GM21526 (cell line): ENCODE measurements around the gene NCAPH2.
"Not testable (repeated sequence)": the region's sequence is repeated elsewhere in the genome, so short reads cannot be mapped to it uniquely, and the experiment has no call there.

Experiments used
- ATAC-seq: cut with Tn5 transposase; IDR thresholded peaks from one replicate; pipeline ENCODE4 v1.9.1; 2021; ENCODE audit warnings: moderate library complexity; ENCODE audit not compliant: unreplicated experiment, low FRiP score

NCAPH2 gene

DNA sequence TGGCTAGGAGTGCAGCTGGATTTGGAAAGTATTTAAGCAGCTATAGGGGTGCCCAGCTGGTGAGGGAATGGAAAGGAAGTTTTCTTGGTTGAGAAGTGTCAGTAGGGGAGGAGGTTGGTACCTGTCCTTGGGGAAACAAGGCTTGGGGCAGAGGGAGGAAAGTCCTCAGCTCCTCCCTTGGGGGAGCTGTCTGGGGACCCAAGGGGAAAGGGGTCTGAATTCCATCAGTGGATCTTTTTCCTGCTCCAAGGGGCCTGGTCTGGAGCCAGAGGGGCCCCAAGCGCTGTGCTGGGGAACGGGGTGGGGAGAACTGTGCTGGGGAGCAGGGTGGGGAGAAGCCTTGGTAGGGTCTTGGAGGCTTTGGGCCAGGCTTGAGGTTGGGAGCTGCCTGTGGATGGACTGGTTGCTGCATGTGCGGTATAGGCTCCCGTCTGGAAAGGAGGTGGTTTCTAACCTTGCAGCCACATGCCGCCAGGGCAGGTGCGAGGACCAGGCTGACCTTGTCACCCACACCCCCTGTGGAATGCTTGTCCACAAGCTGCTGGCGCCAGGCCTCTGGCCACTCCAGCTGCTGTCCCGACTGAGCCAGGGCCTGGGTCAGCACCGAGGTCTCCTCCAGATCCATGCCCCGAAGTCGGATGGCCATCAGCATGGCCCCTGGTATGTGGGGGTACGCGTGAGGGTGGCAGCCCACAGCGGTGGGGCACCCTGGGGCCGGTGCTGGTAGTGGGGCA is 20.8 kb downstream of the NCAPH2 start:
- ATAC-seq: no peak

DNA sequence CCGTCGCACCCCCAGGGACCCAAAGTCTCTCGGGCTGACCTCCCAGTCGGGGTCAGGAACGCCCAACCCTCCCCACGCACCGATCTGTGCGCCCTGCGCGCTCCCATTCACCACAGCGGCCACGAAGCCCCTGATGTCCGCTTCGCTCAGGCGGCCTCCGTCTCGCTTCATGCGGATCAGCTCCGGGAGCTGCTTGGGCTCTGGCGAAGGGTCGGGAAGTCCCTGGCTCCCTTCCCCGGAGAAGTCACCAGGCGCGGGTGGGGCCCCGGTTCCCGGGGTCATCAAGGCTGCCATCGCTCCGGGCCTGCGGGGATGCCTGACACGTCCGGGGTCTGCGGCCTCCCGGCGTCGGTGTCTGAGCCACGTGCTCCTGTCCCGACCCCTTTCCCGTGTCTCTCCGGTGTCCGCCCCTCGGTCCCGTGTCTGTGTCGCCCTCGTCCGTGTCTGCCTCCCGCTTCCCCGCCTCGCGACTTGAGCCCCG is 21.4 kb downstream of the NCAPH2 start:
- ATAC-seq: no peak

DNA sequence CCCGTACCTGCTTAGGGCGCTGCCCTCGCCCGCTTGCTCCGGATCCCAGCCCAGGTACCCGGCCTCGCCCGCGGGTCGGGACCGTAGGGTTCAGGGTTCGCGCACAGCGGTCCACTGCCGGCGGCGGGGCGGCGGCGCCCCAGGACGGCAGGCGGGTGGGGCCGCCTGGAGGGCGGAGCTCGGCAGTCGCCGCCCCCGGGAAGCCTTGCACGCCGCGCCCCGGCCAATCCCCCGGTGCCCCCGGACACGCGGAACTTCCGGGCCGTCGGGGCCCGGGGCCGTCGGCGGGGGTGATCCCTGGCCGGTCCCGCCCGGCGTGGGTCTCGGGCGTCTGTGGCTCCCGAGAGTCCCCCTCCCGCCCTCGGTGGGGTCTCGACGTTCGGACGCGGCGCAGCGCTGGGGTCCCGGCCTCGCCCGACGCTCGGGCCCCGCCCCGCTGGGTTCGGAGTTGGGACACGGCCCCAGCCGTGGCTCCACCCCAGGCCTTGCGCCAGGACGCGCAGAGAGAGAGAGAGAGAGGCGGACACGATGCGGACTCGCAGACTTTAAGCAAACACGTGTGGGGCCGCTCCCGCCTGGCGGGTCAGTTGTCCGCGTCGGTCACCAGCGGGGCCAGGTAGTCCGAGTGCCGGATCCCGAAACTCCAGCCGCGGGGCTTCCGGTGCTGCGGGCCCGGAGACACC is 22.0 kb downstream of the NCAPH2 start, which contains the start of gene TYMP:
TYMP (minus strand) TSS at position 116 of the 683 bp plus-strand sequence. CDS start 303 bp downstream, outside the sequence.
- no peak for ATAC-seq

DNA sequence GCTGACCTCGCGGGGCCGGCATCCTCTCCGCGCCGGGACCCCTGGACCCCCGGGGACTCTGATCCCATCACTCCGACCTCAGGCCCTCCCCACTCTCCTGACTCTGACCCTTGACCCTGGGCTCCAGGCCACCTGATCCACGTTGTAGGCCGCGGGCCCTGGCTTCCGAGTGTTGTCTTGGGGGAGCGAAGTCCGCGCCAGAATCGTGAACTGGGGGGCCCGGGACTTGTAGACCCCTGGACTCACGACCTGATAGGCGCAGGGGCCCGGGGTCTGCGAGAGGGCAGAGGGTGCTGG is 22.5 kb downstream of the NCAPH2 start:
- ATAC-seq: no peak

DNA sequence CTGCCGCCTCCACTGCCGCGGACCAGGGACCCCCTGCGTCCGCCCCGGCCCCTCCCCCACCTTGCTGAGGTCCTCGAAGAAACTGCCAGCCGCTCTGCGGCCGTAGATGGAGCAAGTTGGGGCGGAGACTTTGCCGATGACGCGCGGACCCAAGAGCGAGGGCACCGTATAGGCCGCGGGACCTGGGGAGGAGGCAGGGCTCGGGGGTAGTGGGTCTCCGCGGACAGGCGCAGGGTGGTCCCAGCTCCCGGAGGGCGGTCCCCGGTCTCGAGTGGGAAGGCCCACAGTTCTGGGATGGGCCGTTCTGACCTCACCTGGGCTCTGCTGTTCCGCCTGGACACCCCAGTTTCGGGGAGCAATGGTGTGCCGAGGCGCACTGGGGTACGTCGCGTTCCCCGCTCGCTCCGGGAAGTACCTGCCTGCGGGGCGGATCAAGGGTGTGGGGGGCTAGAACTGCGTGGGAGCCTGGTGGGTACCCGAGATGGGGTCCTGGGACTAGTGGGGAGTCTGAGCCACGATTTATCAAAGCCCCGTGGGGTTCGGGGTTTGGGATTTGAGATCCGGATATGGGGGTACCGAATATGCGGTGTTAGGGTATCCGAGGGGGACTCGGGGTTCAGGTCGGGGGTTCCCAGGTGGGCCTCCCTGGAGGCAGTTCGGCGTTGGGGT is 23.0 kb downstream of the NCAPH2 start:
- no peak for ATAC-seq

DNA sequence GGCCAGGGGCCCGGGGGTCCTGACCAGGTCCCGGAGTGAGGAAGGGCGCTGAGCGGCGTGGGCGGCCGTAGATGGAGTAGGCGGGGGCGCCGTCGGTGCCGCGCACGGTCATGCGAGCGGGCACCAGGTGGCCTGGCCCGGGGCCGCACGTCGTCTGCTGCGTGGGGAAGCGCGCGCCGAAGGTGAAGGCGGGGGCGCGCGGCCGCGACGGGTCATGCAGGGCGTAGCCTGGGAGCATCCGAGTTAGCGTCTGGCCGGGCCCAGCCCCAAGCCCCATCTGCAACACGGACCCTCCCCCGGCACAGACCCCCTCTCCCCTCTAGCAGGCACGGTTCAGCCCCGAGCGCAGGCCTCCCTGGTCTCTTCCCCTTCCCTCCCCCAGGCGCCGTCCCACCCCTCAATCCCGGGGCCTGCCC is 23.5 kb downstream of the NCAPH2 start:
- ATAC-seq: no peak

DNA sequence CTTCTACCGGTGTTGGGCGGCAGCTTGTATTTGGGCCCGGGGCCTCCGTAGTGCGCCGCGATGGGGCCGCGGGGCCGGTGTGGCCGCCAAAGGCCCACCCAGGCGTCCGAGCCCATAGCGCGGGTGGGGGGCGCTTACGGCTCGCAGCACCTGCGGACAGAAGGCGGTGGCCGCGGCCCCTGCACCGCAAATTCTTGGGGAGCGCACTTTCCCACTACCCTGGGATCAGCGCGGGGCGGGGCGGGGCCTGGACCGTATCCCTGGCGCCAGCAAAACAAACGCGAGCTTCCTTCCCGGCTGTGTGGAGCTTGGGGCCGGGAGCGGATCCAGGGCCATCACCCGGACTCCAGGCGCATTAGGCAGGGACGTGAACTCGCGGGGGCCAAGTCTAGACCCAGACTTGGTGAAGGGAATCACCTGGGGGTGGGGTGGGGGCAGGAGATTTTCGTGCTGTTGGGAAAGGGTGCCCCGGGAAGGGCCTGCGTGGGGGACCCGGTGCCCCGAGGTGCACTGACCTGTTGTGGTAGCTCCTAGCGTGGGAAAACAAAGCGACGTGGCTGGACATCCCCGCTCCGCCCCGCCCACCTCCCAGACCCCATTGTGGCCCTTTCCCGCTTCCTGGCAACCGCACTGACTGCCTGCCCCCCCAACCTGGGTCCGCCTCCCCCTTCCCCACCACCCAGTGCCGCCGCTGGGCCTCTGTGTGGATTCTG is 24.1 kb downstream of the NCAPH2 start:
- ATAC-seq: no peak

DNA sequence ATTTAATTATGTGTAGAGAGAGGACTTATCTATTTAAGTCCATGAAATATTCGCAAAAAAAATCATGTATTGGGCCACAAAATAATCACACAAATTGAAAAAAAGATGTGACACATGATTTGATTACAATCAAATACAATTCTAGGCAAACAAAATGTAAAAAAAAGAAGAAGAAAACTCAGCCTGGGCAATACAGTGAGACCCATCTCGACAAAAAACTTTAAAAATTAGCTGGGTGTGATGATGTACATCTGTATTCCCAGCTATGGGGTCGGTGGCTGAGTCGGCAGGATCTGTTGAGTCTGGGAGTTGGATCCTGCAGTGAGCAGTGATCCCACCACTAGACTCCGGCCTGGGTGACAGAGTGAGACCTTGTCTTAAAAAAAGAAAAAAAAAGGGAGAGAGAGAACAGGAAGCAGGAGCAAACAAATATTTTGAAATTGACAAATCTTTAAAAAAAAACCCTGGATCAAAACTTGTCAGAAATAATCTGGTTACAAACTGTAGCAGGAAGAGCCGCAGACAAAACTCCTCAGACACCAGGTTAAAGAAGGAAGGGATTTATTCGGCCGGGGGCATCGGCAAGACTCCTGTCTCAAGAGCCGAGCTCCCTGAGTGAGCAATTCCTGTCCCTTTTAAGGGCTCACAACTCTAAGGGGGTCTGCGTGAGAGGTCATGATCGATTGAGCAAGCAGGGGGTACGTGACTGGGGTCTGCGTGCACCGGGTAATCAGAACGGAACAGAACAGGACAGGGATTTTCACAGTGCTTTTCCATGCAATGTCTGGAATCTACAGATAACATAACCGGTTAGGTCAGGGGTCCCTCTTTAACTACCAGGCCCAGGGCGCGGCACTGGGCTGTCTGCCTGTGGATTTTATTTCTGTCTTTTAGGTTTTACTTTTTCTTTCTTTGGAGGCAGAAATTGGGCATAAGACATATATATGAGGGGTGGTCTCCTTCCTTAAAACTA is 25.1 kb downstream of the NCAPH2 start:
- no peak for ATAC-seq

DNA sequence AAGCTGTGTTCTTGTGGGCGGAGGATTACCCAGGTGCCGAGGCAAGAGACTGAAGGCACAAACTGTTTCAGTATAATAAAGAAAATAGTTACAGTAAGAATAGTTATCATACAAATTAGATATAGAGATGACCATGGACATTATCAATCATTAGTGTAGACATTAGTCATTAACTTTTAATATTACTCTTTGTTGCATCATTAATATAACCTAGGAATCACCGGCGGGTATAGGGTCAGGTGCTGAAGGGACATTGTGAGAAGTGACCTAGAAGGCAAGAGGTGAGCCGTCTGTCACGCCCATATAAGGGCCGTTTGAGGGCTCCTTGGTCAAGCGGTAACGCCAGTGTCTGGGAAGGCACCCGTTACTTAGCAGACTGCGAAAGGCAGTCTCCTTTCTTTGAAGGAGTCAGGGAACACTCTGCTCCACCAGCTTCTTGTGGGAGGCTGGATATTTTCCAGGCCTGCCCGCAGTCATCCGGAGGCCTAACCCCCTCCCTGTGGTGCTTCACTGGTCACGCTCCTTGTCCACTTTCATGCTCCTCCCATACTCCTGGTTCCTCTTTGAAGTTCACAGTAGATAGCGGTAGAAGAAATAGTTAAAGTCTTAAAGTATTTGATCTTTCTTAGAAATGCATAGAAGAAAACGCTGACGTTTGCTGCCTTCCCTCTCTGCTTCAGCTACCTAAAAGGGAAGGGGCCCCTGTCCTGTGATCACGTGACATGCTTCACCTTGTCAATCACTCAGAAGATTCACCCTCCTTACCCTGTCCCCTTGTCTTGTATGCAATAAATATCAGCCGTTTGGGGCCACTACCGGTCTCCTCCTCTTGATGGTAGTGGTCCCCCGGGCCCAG is 26.1 kb downstream of the NCAPH2 start:
- not testable (repeated sequence) for ATAC-seq

DNA sequence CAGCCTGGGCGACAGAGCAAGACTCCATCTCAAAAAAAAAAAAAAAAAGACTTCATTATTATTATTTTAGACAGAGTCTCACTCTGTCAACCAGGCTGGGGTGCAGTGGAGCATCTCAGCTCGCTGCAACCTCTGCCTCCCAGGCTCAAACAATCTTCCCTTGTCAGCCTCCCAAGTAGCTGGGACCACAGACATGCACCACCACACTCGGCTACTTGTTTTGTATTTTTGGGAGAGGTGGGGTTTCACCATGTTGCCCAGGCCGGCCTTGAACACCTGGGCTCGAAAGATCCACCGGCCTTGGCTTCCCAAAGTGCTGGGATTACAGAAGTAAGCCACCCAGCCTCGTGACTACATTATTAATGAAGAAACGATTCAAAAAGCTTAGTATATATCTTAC is 27.1 kb downstream of the NCAPH2 start:
- ATAC-seq: no peak

DNA sequence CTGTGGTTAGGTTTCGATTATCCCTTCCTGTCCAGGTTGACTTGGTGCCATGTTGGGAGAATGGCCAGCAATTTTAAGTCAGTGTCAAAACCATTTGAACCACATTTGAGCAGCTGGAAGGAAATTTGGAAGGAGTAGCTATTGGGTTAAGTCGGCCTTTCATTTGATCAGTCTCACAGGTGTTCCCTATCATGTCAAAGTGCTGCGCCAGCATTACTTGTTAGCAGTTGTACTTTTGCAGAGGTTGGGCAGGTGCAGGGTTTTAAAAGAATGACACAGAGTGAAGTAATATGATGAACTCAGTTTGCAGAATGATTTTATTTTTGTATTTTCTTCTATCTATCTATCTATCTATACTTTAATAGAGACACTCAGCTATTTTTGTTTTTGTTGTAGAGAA is 28.2 kb downstream of the NCAPH2 start:
- ATAC-seq: no peak

DNA sequence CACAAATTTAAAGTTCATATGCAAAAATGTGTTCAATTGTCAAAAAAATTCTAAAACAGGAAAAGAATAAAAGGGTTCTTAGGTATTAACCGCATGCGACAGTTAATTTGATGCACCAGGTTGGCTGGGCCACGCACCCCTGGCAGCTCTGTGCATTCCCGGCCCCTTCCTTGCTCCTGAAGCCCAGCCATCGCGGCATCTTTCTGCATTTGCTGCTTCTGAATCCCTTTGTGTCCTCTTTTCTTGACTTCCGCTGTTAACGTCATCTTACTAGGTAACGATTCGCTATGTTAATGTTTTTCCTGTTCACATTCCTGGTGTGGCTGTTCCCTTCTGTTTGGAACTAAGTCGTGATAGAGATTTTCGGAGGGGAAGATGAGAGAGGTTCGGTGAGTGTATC is 29.7 kb downstream of the NCAPH2 start:
- no peak for ATAC-seq

DNA sequence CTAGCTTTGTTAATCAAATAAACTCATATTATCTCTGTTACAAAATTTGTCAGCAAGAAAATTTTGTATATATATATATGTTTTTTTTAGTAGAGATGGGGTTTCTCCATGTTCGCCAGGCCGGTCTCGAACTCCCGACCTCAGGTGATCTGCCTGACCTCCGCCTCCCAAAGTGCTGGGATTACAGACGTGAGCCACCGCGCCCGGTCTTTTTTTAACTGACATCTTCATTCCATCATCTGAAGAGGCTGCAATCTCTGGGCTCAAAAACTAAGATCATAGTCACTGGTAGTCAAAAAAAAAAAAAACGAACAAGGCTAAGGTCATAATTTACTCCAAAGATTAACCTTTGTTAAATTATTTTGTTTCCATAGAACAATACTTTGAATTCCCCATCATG is 32.4 kb downstream of the NCAPH2 start:
- no peak for ATAC-seq

DNA sequence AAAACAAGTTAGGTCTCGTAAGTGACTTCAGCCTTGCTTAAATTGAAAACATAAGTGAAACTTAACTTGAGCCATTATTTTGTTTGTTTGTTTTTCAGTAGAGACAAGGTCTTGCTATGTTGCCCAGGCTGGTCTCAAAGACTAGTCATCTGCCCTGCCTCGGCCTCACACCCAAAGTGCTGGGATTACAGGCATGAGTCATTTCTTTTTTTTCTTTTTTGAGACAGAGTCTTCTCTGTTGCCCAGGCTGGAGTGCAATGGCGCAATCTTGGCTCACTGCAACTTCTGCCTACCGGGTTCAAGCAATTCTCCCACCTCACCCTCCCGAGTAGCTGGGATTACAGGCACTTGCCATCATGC is 33.6 kb downstream of the NCAPH2 start:
- ATAC-seq: not testable (repeated sequence)

DNA sequence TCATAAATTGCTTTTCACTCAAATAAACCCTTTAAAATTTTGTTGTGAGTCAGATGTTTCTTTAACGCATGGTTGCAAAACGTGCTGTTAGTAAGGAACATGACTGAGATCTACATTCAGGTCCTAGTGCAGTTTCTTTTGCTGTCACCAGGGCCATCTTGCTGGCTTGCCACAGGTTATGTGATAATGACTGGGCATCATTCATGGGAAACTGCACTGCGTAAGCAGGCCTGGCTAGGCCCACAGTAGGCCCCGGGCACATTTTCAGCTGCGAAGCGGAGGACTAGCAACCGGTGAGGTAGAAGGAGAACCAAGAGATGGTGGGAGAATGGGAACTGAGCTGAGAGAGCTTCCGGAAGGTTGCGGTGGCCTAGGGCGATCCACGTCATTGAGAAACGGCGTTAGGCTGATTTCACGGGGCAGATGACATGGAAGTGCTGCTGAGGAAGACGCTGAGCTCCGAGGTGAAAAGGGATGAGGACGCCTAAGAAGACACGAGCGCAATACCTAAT is 34.4 kb downstream of the NCAPH2 start:
- ATAC-seq: no peak

DNA sequence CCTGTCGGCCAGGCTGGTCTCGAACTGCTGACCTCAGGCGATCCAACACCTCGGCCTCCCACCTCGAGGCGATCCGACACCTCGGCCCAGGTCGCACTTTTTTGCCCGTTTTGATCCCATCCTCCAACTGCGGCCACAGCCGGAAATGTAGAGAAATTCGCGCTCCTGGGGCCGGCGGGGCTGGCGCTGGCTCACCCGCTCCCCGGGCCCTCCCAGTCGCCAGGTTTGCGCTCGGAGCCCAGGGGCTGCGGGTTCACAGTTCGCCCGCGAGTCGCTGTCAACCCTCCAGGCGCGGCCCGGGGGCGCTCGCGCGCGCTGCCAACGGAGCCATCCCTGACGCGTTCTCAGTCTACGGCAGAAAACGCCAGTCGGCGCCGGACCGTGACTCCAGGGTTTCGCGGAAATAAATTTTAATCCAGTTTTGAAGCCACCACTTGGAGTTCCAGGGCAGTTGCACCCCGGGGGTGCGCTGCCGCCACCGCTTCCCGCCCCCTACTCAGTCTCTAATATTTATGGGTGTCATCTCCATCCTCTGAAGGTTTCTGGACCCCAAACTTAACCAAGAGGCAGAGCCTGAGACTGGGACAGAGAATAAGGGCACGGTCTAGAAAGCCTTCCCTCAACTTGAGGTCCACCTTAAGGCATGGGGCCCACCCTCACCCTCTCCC is 36.2 kb downstream of the NCAPH2 start:
- ATAC-seq: no peak

DNA sequence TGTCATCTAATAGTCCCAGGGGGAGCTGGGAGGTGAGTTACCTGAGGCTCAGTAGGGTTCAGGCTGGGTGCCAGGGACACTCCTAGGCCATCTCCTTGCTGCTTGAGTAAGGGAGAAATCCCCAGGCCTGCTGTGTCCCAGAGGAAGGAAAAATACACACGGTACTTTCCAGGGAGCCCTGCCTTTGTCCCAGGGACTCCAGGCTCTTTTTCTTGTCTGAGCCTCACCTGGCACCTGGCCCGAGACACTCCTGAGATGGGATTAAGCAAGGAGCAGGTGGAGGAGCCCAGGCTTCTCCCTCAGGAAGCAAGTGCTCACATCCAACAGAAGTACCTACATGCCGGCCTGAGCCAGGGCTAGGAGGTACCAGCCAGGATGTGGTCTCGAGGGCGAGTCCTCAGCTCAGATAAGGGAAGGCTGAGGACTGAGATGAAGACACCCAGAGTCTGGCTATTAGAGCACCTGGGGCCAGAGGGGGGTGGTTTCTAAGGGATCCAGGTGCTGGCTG is 36.8 kb downstream of the NCAPH2 start:
- no peak for ATAC-seq
